Stimulated activated naive CD8-positive, alpha-beta T cell treated with anti-CD3 and anti-CD28 coated beads, Interleukin-15, Interleukin-2, amounts not matched to agents 100 U/mL and 50 U/mL, for 24 hours (primary cell): ENCODE measurements around the gene TIAM1.

Source experiments
- ATAC-seq: fragments of 150-1000 bp; cut with Tn5 transposase; one replicate; pipeline ENCODE4 v1.10.0; 2021
- DNase-seq: peaks from one replicate; pipeline ENCODE4 v3.0.0; 2021

TIAM1 gene

GRCh38 chr21:31132574-31133242, 211.4 kb downstream of the TIAM1 start:
- peak; percentile 43 for DNase-seq
- peak; percentile 70 for ATAC-seq

GRCh38 chr21:31130821-31131220, 213.2 kb downstream of the TIAM1 start:
- ATAC-seq (peak; percentile 75), DNase-seq (no peak)

- DNase-seq = no peak
- no peak for ATAC-seq
Measured at GRCh38 chr21:31128234-31128633, 215.8 kb downstream of the TIAM1 start.

GRCh38 chr21:31124010-31124409, 220.1 kb downstream of the TIAM1 start:
- ATAC-seq (no peak), DNase-seq (no peak)

- DNase-seq = no peak
- ATAC-seq = no peak
Measured at GRCh38 chr21:31119199-31119598, 224.9 kb downstream of the TIAM1 start.

- DNase-seq = no peak
- ATAC-seq = peak; percentile 68
Measured at GRCh38 chr21:31117128-31117916, 226.7 kb downstream of the TIAM1 start.

GRCh38 chr21:31115249-31115648, 228.8 kb downstream of the TIAM1 start:
- DNase-seq (no peak), ATAC-seq (no peak)

GRCh38 chr21:31111093-31111492, 233.0 kb downstream of the TIAM1 start:
- DNase-seq (no peak), ATAC-seq (no peak)

- ATAC-seq = no peak
Measured at GRCh38 chr21:31110430-31110829, 233.6 kb downstream of the TIAM1 start.

GRCh38 chr21:31107871-31108270, 236.2 kb downstream of the TIAM1 start:
- no peak for DNase-seq
- no peak for ATAC-seq

More at GRCh38 chr21:31110430-31110829, 233.6 kb downstream of the TIAM1 start:
- no peak for DNase-seq

GRCh38 chr21:31107176-31107785, 236.8 kb downstream of the TIAM1 start:
- ATAC-seq (no peak), DNase-seq (no peak)

GRCh38 chr21:31103571-31104265, 240.3 kb downstream of the TIAM1 start:
- ATAC-seq = no peak
- DNase-seq = no peak

GRCh38 chr21:31103163-31103562, 240.9 kb downstream of the TIAM1 start:
- no peak for DNase-seq
- no peak for ATAC-seq

GRCh38 chr21:31099122-31099521, 244.9 kb downstream of the TIAM1 start:
- ATAC-seq (no peak), DNase-seq (no peak)

GRCh38 chr21:31098576-31099005, 245.5 kb downstream of the TIAM1 start:
- peak; percentile 68 for ATAC-seq

GRCh38 chr21:31092832-31093625, 251.0 kb downstream of the TIAM1 start:
- DNase-seq = no peak
- no peak for ATAC-seq

More at GRCh38 chr21:31098576-31099005, 245.5 kb downstream of the TIAM1 start:
- DNase-seq = peak; percentile 80

GRCh38 chr21:31090376-31090775, 253.7 kb downstream of the TIAM1 start:
- ATAC-seq = no peak
- DNase-seq = no peak

- no peak for ATAC-seq
- no peak for DNase-seq
Measured at GRCh38 chr21:31088474-31088751, 255.6 kb downstream of the TIAM1 start.

GRCh38 chr21:31087639-31088473, 256.2 kb downstream of the TIAM1 start:
- DNase-seq (no peak), ATAC-seq (no peak)

- no peak for DNase-seq
- ATAC-seq = no peak
Measured at GRCh38 chr21:31084689-31085088, 259.4 kb downstream of the TIAM1 start.

- peak; percentile 69 for ATAC-seq
- DNase-seq = no peak
Measured at GRCh38 chr21:31078796-31079195, 265.3 kb downstream of the TIAM1 start.
